Measurements from ENCODE around the gene GAL3ST1. TPM values are rescaled to one million over a fixed set of nuclear protein-coding genes. Genes with fewer than 3 reads are reported as not detected.
"Not testable (repeated sequence)": the region's sequence is repeated elsewhere in the genome, so short reads cannot be mapped to it uniquely, and the experiment has no call there.

Gene GAL3ST1
- polyA plus RNA-seq (2013, experiment 1 of 4), result 9.5 TPM
- polyA plus RNA-seq (2013, experiment 2 of 4), result 7.5 TPM
- 6.8 TPM for polyA plus RNA-seq (2013, experiment 3 of 4)
- polyA plus RNA-seq (2013, experiment 4 of 4), result 5.9 TPM

- WGBS, 2 experiments, result 2% methylated on average over 74 to 75 of the region's 75 CpGs
- Histone ChIP-seq H3K9me3 (ENCODE audit: control insufficient read depth, low read length) (no peaks in the 10 kb centered on the region), H3K36me3 (ENCODE audit: control insufficient read depth, insufficient read depth, low read length) (peaks cover 18% of the 10 kb centered on the region), H3K4me1 (ENCODE audit: control insufficient read depth, insufficient read depth, low read length) (peaks cover 13% of the 10 kb centered on the region), H3K4me3 (ENCODE audit: insufficient read depth, low read depth, low read length) (peak within 1 kb of the TSS; percentile 46), H3K27ac (ENCODE audit: insufficient read depth, low read depth, low read length, poor library complexity, severe bottlenecking) (no peak within 1 kb of the TSS), H3K27me3 (ENCODE audit: control insufficient read depth, insufficient read depth, low read length, poor library complexity, severe bottlenecking) (no peaks in the 10 kb centered on the region)
Measured at GRCh38 chr22:30574095-30574981, at the start of gene GAL3ST1. GAL3ST1 (minus strand) TSS chr22:30574665; CDS start chr22:30557392, 17,273 bp downstream.

GRCh38 chr22:30619909-30620308 is 45.4 kb upstream of the GAL3ST1 start:
- H3K4me3 ChIP-seq (ENCODE audit: insufficient read depth, low read depth, low read length); H3K4me1 ChIP-seq (ENCODE audit: control insufficient read depth, insufficient read depth, low read length); H3K27me3 ChIP-seq (ENCODE audit: control insufficient read depth, insufficient read depth, low read length, poor library complexity, severe bottlenecking); H3K9me3 ChIP-seq (ENCODE audit: control insufficient read depth, low read length); H3K27ac ChIP-seq (ENCODE audit: insufficient read depth, low read depth, low read length, poor library complexity, severe bottlenecking); H3K36me3 ChIP-seq (ENCODE audit: control insufficient read depth, insufficient read depth, low read length): not testable (repeated sequence)
- 98% methylated on average over 6 of the region's 6 CpGs for WGBS, 2 experiments

- Histone ChIP-seq H3K4me1 (ENCODE audit: control insufficient read depth, insufficient read depth, low read length) (no peaks in the 10 kb centered on the region), H3K27ac (ENCODE audit: insufficient read depth, low read depth, low read length, poor library complexity, severe bottlenecking) (no peak overlapping the region), H3K27me3 (ENCODE audit: control insufficient read depth, insufficient read depth, low read length, poor library complexity, severe bottlenecking) (no peaks in the 10 kb centered on the region), H3K4me3 (ENCODE audit: insufficient read depth, low read depth, low read length) (no peak overlapping the region), H3K9me3 (ENCODE audit: control insufficient read depth, low read length) (no peaks in the 10 kb centered on the region), H3K36me3 (ENCODE audit: control insufficient read depth, insufficient read depth, low read length) (peaks cover 9% of the 10 kb centered on the region)
- WGBS, 2 experiments, result 94 to 96% methylated on average over 6 of the region's 6 CpGs
Measured at GRCh38 chr22:30617819-30618218, 43.4 kb upstream of the GAL3ST1 start.

GRCh38 chr22:30615543-30615954 is 41.1 kb upstream of the GAL3ST1 start:
- Histone ChIP-seq H3K27ac (ENCODE audit: insufficient read depth, low read depth, low read length, poor library complexity, severe bottlenecking) (no peak overlapping the region), H3K4me1 (ENCODE audit: control insufficient read depth, insufficient read depth, low read length) (no peaks in the 10 kb centered on the region), H3K36me3 (ENCODE audit: control insufficient read depth, insufficient read depth, low read length) (peaks cover 16% of the 10 kb centered on the region), H3K4me3 (ENCODE audit: insufficient read depth, low read depth, low read length) (no peak overlapping the region), H3K9me3 (ENCODE audit: control insufficient read depth, low read length) (no peaks in the 10 kb centered on the region), H3K27me3 (ENCODE audit: control insufficient read depth, insufficient read depth, low read length, poor library complexity, severe bottlenecking) (no peaks in the 10 kb centered on the region)
- 93 to 96% methylated on average over 7 of the region's 7 CpGs for WGBS, 2 experiments

GRCh38 chr22:30614879-30615278 is 40.4 kb upstream of the GAL3ST1 start:
- H3K4me1 ChIP-seq (ENCODE audit: control insufficient read depth, insufficient read depth, low read length), result no peaks in the 10 kb centered on the region
- no peak overlapping the region for H3K27ac ChIP-seq (ENCODE audit: insufficient read depth, low read depth, low read length, poor library complexity, severe bottlenecking)
- H3K4me3 ChIP-seq (ENCODE audit: insufficient read depth, low read depth, low read length), result no peak overlapping the region
- peaks cover 19% of the 10 kb centered on the region for H3K36me3 ChIP-seq (ENCODE audit: control insufficient read depth, insufficient read depth, low read length)
- no peaks in the 10 kb centered on the region for H3K27me3 ChIP-seq (ENCODE audit: control insufficient read depth, insufficient read depth, low read length, poor library complexity, severe bottlenecking)
- H3K9me3 ChIP-seq (ENCODE audit: control insufficient read depth, low read length), result no peaks in the 10 kb centered on the region

GRCh38 chr22:30614268-30614667 is 39.8 kb upstream of the GAL3ST1 start:
- no peak overlapping the region for H3K4me3 ChIP-seq (ENCODE audit: insufficient read depth, low read depth, low read length)
- no peaks in the 10 kb centered on the region for H3K27me3 ChIP-seq (ENCODE audit: control insufficient read depth, insufficient read depth, low read length, poor library complexity, severe bottlenecking)
- H3K4me1 ChIP-seq (ENCODE audit: control insufficient read depth, insufficient read depth, low read length), result no peaks in the 10 kb centered on the region
- H3K27ac ChIP-seq (ENCODE audit: insufficient read depth, low read depth, low read length, poor library complexity, severe bottlenecking), result no peak overlapping the region
- no peaks in the 10 kb centered on the region for H3K9me3 ChIP-seq (ENCODE audit: control insufficient read depth, low read length)
- peaks cover 19% of the 10 kb centered on the region for H3K36me3 ChIP-seq (ENCODE audit: control insufficient read depth, insufficient read depth, low read length)
- 96 to 97% methylated on average over 7 of the region's 7 CpGs for WGBS, 2 experiments

- WGBS, 2 experiments, result 89 to 93% methylated on average over 8 of the region's 8 CpGs
- Histone ChIP-seq H3K4me3 (ENCODE audit: insufficient read depth, low read depth, low read length) (no peak overlapping the region), H3K9me3 (ENCODE audit: control insufficient read depth, low read length) (no peaks in the 10 kb centered on the region), H3K27ac (ENCODE audit: insufficient read depth, low read depth, low read length, poor library complexity, severe bottlenecking) (no peak overlapping the region), H3K4me1 (ENCODE audit: control insufficient read depth, insufficient read depth, low read length) (peaks cover 11% of the 10 kb centered on the region), H3K27me3 (ENCODE audit: control insufficient read depth, insufficient read depth, low read length, poor library complexity, severe bottlenecking) (no peaks in the 10 kb centered on the region), H3K36me3 (ENCODE audit: control insufficient read depth, insufficient read depth, low read length) (peaks cover 19% of the 10 kb centered on the region)
Measured at GRCh38 chr22:30612789-30613188, 38.3 kb upstream of the GAL3ST1 start.

DNA sequence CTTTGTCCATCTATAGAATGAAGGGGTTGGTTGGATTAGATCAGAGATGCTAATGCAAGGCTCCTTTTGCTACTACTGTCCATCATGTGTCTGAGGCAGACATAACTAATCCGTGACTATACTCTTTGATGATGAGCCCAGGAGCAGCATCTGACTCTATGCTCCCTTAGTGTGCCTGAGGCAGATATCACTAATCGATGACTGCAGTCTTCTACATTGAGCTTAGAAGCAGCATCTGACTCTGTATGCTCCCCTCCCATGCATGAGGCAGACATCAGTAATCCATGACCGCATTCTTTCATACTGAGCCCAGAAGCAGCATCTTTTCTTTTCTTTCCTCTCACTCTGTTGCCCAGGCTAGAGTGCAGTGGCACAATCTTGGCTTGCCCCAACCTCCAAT is 36.7 kb upstream of the GAL3ST1 start:
- Histone ChIP-seq H3K4me3 (ENCODE audit: insufficient read depth, low read depth, low read length) (no peak overlapping the region), H3K27me3 (ENCODE audit: control insufficient read depth, insufficient read depth, low read length, poor library complexity, severe bottlenecking) (no peaks in the 10 kb centered on the region), H3K4me1 (ENCODE audit: control insufficient read depth, insufficient read depth, low read length) (peaks cover 18% of the 10 kb centered on the region), H3K27ac (ENCODE audit: insufficient read depth, low read depth, low read length, poor library complexity, severe bottlenecking) (no peak overlapping the region), H3K9me3 (ENCODE audit: control insufficient read depth, low read length) (no peaks in the 10 kb centered on the region), H3K36me3 (ENCODE audit: control insufficient read depth, insufficient read depth, low read length) (peaks cover 14% of the 10 kb centered on the region)
- 93 to 95% methylated on average over 3 of the region's 3 CpGs for WGBS, 2 experiments

- Histone ChIP-seq H3K4me1 (ENCODE audit: control insufficient read depth, insufficient read depth, low read length) (peaks cover 18% of the 10 kb centered on the region), H3K9me3 (ENCODE audit: control insufficient read depth, low read length) (no peaks in the 10 kb centered on the region), H3K27ac (ENCODE audit: insufficient read depth, low read depth, low read length, poor library complexity, severe bottlenecking) (no peak overlapping the region), H3K27me3 (ENCODE audit: control insufficient read depth, insufficient read depth, low read length, poor library complexity, severe bottlenecking) (no peaks in the 10 kb centered on the region), H3K4me3 (ENCODE audit: insufficient read depth, low read depth, low read length) (no peak overlapping the region), H3K36me3 (ENCODE audit: control insufficient read depth, insufficient read depth, low read length) (peaks cover 14% of the 10 kb centered on the region)
- 90 to 94% methylated on average over 7 of the region's 7 CpGs for WGBS, 2 experiments
Measured at GRCh38 chr22:30610299-30610698, 35.8 kb upstream of the GAL3ST1 start.

- H3K4me3 ChIP-seq (ENCODE audit: insufficient read depth, low read depth, low read length), result no peak overlapping the region
- H3K27me3 ChIP-seq (ENCODE audit: control insufficient read depth, insufficient read depth, low read length, poor library complexity, severe bottlenecking), result no peaks in the 10 kb centered on the region
- peaks cover 14% of the 10 kb centered on the region for H3K36me3 ChIP-seq (ENCODE audit: control insufficient read depth, insufficient read depth, low read length)
- no peaks in the 10 kb centered on the region for H3K9me3 ChIP-seq (ENCODE audit: control insufficient read depth, low read length)
- H3K4me1 ChIP-seq (ENCODE audit: control insufficient read depth, insufficient read depth, low read length), result peaks cover 18% of the 10 kb centered on the region
- 71 to 72% methylated on average over 17 of the region's 17 CpGs for WGBS, 2 experiments
- H3K27ac ChIP-seq (ENCODE audit: insufficient read depth, low read depth, low read length, poor library complexity, severe bottlenecking), result no peak overlapping the region
Measured at GRCh38 chr22:30609260-30610185, 35.1 kb upstream of the GAL3ST1 start.

Measured in ectodermal cell (in vitro differentiated cells).